IPS-15b (cell line): ENCODE measurements around the gene PHAF1.
A peak's percentile ranks its signal among the peaks of the same experiment; 100 is the strongest.
"Not testable (repeated sequence)": the region's sequence is repeated elsewhere in the genome, so short reads cannot be mapped to it uniquely, and the experiment has no call there.

ENCODE experiments used
- H3K27me3 ChIP-seq: one replicate; pipeline ENCODE4 v1.6.1; 2013; ENCODE audit warnings: low read length; ENCODE audit not compliant: control insufficient read depth, insufficient read depth
- H3K36me3 ChIP-seq: one replicate; pipeline ENCODE4 v1.6.1; 2013; ENCODE audit warnings: low read length; ENCODE audit not compliant: control insufficient read depth, insufficient read depth
- H3K4me1 ChIP-seq: one replicate; pipeline ENCODE4 v1.6.1; 2013; ENCODE audit warnings: mild to moderate bottlenecking, low read length; ENCODE audit not compliant: control insufficient read depth, insufficient read depth
- H3K4me3 ChIP-seq: one replicate; pipeline ENCODE4 v1.5.1; 2013; ENCODE audit warnings: low read depth, low read length
- H3K9ac ChIP-seq: one replicate; pipeline ENCODE4 v1.6.1; 2013; ENCODE audit warnings: low read depth, mild to moderate bottlenecking, low read length
- H3K9me3 ChIP-seq: one replicate; pipeline ENCODE4 v1.6.1; 2013; ENCODE audit warnings: mild to moderate bottlenecking, low read length; ENCODE audit not compliant: control insufficient read depth, insufficient read depth

PHAF1 gene

DNA sequence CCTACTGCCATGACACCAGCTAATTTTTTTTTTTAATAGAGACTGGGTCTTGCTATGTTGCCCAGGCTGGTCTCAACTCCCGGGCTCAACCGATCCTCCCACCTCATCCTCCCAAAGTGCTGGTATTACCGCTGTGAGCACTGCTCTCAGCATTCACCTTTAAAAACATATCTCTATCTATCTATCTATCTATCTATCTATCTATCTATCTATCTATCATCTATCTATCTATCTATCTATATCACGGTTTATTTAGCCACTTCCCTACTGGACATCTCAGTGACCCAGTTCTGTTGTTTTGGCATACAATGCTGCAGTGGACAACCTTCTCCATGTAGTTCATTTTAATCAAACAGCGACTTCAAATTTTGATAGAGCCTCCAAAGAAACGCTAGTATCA, 1.3 kb upstream of the PHAF1 start:
- Histone ChIP-seq H3K36me3 (no peaks in the 10 kb centered on the region), H3K27me3 (peaks cover 6% of the 10 kb centered on the region), H3K9ac (no peak overlapping the region), H3K4me3 (no peak overlapping the region), H3K9me3 (no peaks in the 10 kb centered on the region), H3K4me1 (no peaks in the 10 kb centered on the region)

DNA sequence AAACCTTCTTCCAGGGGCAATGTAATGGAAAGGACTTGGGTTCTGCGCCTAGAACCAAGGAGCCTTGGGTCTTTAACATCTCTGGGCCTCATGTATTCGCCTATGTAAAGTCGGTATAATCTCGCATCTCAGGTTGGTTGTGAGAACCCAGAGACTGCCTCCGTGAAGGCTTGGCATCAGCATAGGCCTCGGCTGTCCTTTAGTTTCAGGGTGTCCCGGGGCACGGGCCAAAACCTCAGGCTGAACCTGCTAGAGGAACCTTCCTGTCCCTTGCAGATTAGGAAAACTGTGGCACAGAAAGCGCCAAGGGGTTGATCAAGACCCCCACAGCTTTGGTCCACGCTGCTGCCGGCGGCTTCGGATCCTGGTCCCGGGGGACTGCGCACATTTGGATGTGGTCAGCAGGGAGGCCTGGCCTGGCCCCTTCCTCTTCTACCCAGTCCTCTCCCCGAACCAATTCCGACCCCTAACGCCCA, 772 bp upstream of the PHAF1 start:
- no peaks in the 10 kb centered on the region for H3K36me3 ChIP-seq
- H3K4me3 ChIP-seq = peak overlapping the region; percentile 99
- H3K9ac ChIP-seq = peak overlapping the region; percentile 71
- H3K4me1 ChIP-seq = no peaks in the 10 kb centered on the region
- H3K9me3 ChIP-seq = no peaks in the 10 kb centered on the region
- peaks cover 6% of the 10 kb centered on the region for H3K27me3 ChIP-seq

DNA sequence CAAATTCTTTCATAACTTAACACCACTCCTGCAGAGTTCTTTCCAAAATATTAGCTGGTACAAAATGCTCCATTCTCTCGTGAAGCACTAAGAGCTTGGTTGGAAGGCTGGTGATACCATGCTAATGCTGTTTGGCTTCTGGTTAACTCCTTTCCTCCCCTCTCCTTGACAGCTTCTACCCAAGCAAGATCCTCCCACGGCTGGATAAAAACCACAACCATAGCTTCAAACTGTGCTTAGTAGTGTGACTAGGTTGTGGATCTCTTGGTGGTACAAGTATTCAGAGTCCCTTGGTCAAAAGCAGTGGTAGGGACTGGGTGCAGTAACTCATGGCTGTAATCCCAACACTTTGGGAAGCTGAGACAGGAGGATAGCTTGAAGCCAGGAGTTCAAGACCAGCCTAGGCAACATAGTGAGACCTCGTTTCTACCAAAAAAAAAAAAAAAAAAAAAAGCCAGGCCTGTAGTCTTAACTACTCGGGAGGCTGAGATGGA, 2.3 kb downstream of the PHAF1 start:
- Histone ChIP-seq H3K4me3 (no peak overlapping the region), H3K4me1 (peaks cover 2% of the 10 kb centered on the region), H3K27me3 (peaks cover 6% of the 10 kb centered on the region), H3K9ac (no peak overlapping the region), H3K9me3 (no peaks in the 10 kb centered on the region), H3K36me3 (no peaks in the 10 kb centered on the region)

DNA sequence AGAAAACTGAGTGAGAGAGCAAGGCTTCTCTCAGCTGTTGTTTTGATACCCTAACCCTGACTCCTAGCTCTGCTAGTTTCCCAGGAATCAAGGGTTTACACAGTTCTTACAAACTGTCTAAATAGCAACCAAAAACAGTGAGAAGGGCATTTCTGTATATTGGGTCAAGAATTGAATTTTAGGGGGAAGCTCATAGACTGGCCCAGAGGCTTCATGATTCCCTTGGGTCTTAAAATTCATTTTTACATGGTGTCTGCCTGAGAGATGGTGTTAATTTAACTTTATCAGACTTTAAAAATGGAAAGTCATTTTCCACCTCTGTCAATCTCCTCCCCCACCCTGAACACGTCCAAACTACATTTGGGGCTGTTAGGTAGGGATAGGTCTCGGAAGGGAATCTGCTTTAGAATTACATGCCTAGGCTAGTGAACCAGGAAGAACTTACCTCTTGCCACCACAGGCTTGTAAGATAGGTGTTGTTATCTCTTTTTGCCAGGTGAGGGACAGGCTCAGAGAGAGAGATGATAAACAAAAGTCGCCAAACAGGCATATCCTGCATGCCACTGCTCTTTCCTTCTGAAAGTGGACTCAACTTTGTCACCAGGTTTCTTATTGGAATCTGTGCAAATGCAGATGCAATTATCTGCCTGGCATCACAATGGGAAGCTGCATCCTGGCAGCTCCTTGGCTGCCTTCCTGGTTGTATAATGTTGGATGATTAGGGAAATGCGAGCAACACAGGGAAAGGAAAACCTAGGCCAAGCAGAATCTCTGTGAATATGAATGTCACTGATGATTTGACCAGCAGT, 3.1 kb downstream of the PHAF1 start:
- H3K4me3 ChIP-seq = no peak overlapping the region
- no peaks in the 10 kb centered on the region for H3K9me3 ChIP-seq
- no peaks in the 10 kb centered on the region for H3K36me3 ChIP-seq
- peaks cover 2% of the 10 kb centered on the region for H3K4me1 ChIP-seq
- H3K9ac ChIP-seq = no peak overlapping the region
- peaks cover 6% of the 10 kb centered on the region for H3K27me3 ChIP-seq

DNA sequence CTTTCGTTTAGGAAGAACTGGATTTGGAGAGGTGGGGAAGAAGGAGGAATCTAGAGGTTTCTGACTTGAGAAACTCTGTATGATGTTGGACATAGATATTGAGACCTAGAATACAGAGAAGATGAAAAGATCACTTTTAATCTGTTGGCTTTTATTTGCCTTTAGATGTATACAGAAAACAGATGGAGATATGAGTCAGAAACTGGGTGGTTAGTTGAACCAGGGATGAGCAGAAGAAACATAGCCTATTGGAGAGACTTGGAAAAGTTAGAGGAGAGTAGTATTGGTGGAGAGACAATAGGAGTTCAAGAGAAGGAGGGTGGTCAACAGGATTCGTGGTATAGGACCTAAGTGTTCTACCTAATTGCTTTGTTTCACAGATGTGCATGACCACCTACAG, 5.1 kb downstream of the PHAF1 start:
- Histone ChIP-seq H3K27me3 (no peaks in the 10 kb centered on the region), H3K9me3 (no peaks in the 10 kb centered on the region), H3K4me1 (peaks cover 2% of the 10 kb centered on the region), H3K9ac (no peak overlapping the region), H3K4me3 (no peak overlapping the region), H3K36me3 (no peaks in the 10 kb centered on the region)

DNA sequence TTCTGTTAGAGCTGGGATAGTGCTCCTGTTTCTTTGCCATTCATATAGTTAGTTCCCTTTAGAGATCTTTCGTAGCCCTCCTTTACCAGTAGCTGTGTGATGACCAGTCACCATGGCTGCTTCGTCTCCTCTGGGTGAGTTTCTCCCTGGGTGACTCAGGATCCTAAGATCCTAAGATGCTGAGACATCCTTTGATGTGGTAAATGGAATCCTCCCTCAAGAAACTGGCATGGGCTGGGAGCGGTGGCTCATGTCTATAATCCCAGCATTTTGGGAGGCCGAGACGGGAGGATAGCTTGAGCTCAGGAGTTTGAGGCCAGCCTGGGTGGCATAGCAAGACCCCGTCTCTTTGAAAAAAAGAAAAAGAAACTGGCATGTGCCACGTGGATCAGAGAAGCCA, 5.9 kb downstream of the PHAF1 start:
- H3K9ac ChIP-seq = no peak overlapping the region
- no peaks in the 10 kb centered on the region for H3K36me3 ChIP-seq
- no peak overlapping the region for H3K4me3 ChIP-seq
- peaks cover 2% of the 10 kb centered on the region for H3K4me1 ChIP-seq
- H3K9me3 ChIP-seq = no peaks in the 10 kb centered on the region
- no peaks in the 10 kb centered on the region for H3K27me3 ChIP-seq

DNA sequence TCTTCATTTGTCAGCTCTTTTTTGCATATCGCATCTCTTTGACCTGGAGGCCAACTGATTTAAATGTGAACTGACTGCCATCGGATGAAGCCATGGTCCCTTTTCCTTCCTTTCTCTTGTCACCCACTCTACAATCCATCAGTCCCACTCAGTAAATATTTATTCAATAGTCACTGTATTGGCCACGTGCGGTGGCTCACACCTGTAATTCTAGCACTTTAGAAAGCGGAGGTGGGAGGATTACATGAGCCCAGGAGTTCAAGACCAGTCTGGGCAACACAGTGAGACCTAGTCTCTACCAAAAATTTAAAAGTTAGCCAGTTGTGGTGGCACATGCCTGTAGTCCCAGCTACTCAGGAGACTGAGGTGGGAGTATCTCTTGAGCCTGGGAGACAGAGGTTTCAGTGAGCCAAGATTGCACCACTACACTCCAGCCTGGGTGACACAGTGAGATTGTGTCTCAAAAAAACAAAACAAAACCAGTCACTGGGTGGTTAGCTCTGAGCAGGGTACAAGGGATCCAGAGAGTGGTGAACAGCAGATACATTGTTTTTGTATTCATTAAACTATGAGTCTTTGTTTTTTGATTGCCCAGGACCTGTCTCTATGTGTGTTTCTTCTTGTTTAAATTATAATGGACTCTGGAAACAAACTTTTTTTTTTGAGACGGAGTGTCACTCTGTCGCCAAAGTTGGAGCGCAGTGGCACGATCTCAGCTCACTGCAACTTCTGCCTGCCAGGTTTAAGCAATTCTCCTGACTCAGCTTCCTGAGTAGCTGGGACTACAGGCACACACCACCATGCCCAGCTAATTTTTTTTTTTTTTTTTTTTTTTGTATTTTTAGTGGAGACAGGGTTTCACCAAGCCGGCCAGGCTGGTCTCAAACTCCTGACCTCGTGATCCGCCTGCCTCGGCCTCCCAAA, 6.9 kb downstream of the PHAF1 start:
- no peaks in the 10 kb centered on the region for H3K9me3 ChIP-seq
- no peaks in the 10 kb centered on the region for H3K27me3 ChIP-seq
- H3K4me1 ChIP-seq = peaks cover 2% of the 10 kb centered on the region
- H3K36me3 ChIP-seq = no peaks in the 10 kb centered on the region
- no peak overlapping the region for H3K4me3 ChIP-seq
- no peak overlapping the region for H3K9ac ChIP-seq

DNA sequence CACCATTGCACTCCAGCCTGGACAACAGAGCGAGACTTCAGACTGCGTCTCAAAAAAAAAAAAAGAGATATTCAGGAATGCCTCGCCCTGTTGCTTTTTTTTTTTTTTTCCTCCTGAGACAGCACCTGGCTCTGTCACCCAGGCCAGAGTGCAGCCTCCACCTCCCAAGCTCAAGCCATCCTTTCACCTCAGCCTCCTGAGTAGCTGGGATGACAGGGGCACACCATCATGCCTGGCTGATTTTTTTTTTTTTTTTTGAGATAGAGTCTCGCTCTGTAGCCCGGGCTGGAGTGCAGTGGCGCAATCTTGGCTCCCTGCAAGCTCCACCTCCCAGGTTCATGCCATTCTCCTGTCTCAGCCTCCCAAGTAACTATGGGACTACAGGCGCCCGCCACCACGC, 8.0 kb downstream of the PHAF1 start:
- H3K27me3 ChIP-seq = no peaks in the 10 kb centered on the region
- H3K9ac ChIP-seq = no peak overlapping the region
- no peaks in the 10 kb centered on the region for H3K9me3 ChIP-seq
- peaks cover 2% of the 10 kb centered on the region for H3K4me1 ChIP-seq
- no peak overlapping the region for H3K4me3 ChIP-seq
- peaks cover 3% of the 10 kb centered on the region for H3K36me3 ChIP-seq

DNA sequence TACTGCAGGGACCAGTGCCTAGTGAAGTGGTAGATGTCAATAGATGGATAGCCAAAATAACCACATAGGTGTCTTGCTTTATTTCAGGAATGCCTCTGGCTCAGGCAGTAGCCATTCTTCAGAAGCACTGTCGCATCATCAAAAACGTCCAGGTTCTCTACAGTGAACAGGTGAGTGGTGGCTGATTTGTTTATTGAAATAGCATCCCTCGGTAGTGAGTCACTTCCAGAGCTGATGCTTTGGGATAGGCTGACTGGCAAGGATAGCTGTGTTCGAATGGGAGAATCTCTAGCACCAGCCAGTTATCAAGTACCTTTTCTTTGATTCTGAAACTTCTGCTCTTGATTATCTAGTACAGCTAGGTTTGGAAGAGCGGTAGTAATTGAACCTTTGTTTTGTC, 10.3 kb downstream of the PHAF1 start:
- H3K9ac ChIP-seq = no peak overlapping the region
- H3K9me3 ChIP-seq = no peaks in the 10 kb centered on the region
- H3K36me3 ChIP-seq = peaks cover 3% of the 10 kb centered on the region
- peaks cover 2% of the 10 kb centered on the region for H3K4me1 ChIP-seq
- H3K4me3 ChIP-seq = no peak overlapping the region
- no peaks in the 10 kb centered on the region for H3K27me3 ChIP-seq

DNA sequence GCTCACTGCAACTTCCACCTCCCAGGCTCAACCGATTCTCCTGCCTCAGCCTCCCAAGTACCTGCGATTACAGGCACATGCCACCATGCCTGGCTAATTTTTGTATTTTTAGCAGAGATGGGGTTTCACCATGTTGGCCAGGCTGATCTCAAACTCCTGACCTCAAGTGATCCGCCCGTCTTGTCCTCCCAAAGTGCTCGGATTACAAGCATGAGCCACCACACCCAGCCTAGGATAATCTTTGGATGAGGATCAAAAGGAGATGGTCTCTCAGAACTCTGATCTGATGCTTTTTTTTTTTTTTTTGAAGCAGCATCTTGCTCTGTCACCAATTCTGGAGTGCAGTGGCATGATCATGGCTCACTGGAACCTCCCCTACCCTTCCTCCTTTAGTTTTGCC, 13.1 kb downstream of the PHAF1 start:
- H3K4me1 ChIP-seq, H3K4me3 ChIP-seq, H3K27me3 ChIP-seq, H3K9me3 ChIP-seq, H3K36me3 ChIP-seq, H3K9ac ChIP-seq: not testable (repeated sequence)

DNA sequence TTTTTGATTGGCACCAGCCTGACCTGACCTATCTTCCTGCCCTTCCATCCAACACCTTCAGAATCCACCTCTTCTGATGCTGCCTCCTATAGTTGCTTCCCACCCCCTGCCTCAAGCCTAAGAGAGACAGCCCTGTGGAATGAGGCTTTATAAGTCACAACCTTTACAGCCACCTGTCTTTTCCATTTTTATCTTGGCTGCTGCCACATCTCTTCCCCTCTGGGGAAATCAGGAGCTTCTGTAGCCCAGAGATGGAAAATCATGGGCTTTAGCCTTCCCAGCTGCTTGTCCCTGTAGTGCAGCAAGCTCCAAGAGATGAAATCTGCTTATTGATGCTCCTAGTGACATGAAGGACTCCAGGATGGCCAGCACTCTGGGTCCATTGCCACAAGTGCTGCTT, 18.7 kb downstream of the PHAF1 start:
- no peak overlapping the region for H3K4me3 ChIP-seq
- peaks cover 9% of the 10 kb centered on the region for H3K36me3 ChIP-seq
- no peaks in the 10 kb centered on the region for H3K4me1 ChIP-seq
- no peaks in the 10 kb centered on the region for H3K27me3 ChIP-seq
- no peak overlapping the region for H3K9ac ChIP-seq
- no peaks in the 10 kb centered on the region for H3K9me3 ChIP-seq
